Measurements from ENCODE around the gene MECR.

- TF ChIP-seq CHD2 (IDR thresholded peaks at IDR 0.05; ENCODE audit: borderline replicate concordance, low read depth, low read length): no peak
- no peak for TF ChIP-seq YY1 (IDR thresholded peaks at IDR 0.05; ENCODE audit: low read depth, low read length)
- no peak for TF ChIP-seq SREBF2 (IDR thresholded peaks at IDR 0.05; ENCODE audit: low read length)
- no peak for TF ChIP-seq EZH2 (IDR thresholded peaks at IDR 0.05; ENCODE audit: borderline replicate concordance, control insufficient read depth, low read depth, low read length)
- no peak for TF ChIP-seq E2F4 (IDR thresholded peaks at IDR 0.05; ENCODE audit: low read depth, low read length)
- no peak for TF ChIP-seq EP300 (IDR thresholded peaks at IDR 0.05; ENCODE audit: borderline replicate concordance in 1 of 2, control insufficient read depth in 1 of 2, low read depth in 2 of 2, low read length in 2 of 2)
Measured at GRCh38 chr1:29267321-29268070, 36.8 kb upstream of the MECR start.
